Measurements from ENCODE around the gene COX5B. TPM values are rescaled to one million over a fixed set of nuclear protein-coding genes. Genes with fewer than 3 reads are reported as not detected.

The COX5B gene
- total and polyA plus RNA-seq, 4 donors = 248 to 369 (median 272) TPM

DNA sequence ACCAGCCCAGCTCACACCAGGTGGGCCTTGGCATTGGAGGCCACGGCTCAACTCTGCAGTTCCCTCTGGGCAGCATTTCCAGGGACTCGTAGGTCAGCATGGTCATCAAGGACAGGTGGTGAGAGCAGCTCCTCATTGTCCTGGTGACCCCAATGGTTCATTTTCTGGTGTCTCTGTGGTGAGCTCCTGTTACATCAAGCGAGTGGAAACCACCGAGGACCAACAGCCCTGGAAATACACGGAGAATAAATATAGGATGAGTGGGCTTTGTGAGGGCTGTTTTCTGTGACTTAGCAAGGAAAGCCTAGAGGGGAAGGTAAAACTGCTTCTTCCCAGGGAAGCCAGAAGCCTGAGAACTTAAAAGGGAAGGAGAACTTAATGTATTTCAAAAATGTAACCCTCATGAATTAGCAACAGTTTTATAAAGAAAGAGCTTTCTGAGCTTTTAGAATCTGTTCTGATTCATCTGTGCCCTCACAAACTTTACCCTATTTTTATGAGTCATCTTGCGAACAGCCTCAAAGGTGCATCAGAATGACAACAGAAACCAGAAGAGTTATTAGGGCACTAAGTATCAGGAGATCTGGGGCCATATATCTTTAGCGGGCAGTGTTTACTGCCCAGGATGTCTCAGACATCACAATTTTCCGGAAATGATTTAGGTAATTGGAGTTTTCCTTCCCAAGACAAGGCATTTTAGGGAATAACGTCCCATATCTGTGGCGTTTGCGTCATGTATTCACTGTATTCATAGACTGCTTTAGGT, 42.4 kb downstream of the COX5B start:
- Histone ChIP-seq H3K27me3 (ENCODE audit: control insufficient read depth, insufficient read depth, low read length) (no peaks in the 10 kb centered on the region), H3K36me3 (ENCODE audit: control insufficient read depth, insufficient read depth, low read length) (no peaks in the 10 kb centered on the region), H3K4me1 (ENCODE audit: control insufficient read depth, insufficient read depth, low read length) (no peaks in the 10 kb centered on the region), H3K4me3 (ENCODE audit: low read depth, low read length) (no peak overlapping the region), H3K27ac (ENCODE audit: low read depth, low read length) (no peak overlapping the region), H3K9me3 (ENCODE audit: control insufficient read depth, insufficient read depth, low read length) (no peaks in the 10 kb centered on the region)
- WGBS (ENCODE audit: insufficient coverage) = 91% methylated on average over 5 of the region's 11 CpGs
- no peak for DNase-seq (ENCODE audit: low read depth in 4 of 6, low spot score in 6 of 6)

GRCh38 chr2:97691166-97691565, 45.3 kb downstream of the COX5B start:
- Histone ChIP-seq H3K27ac (ENCODE audit: low read depth, low read length) (no peak overlapping the region), H3K4me3 (ENCODE audit: low read depth, low read length) (no peak overlapping the region), H3K36me3 (ENCODE audit: control insufficient read depth, insufficient read depth, low read length) (no peaks in the 10 kb centered on the region), H3K4me1 (ENCODE audit: control insufficient read depth, insufficient read depth, low read length) (no peaks in the 10 kb centered on the region), H3K9me3 (ENCODE audit: control insufficient read depth, insufficient read depth, low read length) (no peaks in the 10 kb centered on the region), H3K27me3 (ENCODE audit: control insufficient read depth, insufficient read depth, low read length) (no peaks in the 10 kb centered on the region)
- WGBS (ENCODE audit: insufficient coverage) = 27% methylated on average over 5 of the region's 6 CpGs
- no peak for DNase-seq (ENCODE audit: low read depth in 4 of 6, low spot score in 6 of 6)

DNA sequence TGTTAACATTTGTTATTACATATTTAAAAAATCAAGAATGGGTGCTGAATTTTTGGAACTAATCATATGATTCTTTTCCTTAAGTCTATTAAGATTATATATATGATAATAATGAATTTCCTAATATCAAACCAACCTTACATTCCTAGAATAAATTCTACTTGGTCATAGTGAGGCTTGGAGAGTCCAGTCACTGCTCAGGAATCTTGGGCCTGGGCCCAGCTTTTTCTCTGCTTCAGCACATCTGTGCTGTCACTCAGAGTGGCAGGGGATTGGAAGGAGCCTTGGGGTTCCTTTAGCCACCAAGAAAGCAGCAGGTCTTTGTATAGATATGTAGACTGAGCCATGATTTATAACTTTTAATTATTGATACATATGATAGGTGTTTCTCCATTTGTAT, 47.6 kb downstream of the COX5B start:
- no peaks in the 10 kb centered on the region for H3K4me1 ChIP-seq (ENCODE audit: control insufficient read depth, insufficient read depth, low read length)
- no peak overlapping the region for H3K4me3 ChIP-seq (ENCODE audit: low read depth, low read length)
- no peaks in the 10 kb centered on the region for H3K36me3 ChIP-seq (ENCODE audit: control insufficient read depth, insufficient read depth, low read length)
- H3K27me3 ChIP-seq (ENCODE audit: control insufficient read depth, insufficient read depth, low read length) = no peaks in the 10 kb centered on the region
- H3K27ac ChIP-seq (ENCODE audit: low read depth, low read length) = no peak overlapping the region
- H3K9me3 ChIP-seq (ENCODE audit: control insufficient read depth, insufficient read depth, low read length) = no peaks in the 10 kb centered on the region
- no peak for DNase-seq (ENCODE audit: low read depth in 4 of 6, low spot score in 6 of 6)

DNA sequence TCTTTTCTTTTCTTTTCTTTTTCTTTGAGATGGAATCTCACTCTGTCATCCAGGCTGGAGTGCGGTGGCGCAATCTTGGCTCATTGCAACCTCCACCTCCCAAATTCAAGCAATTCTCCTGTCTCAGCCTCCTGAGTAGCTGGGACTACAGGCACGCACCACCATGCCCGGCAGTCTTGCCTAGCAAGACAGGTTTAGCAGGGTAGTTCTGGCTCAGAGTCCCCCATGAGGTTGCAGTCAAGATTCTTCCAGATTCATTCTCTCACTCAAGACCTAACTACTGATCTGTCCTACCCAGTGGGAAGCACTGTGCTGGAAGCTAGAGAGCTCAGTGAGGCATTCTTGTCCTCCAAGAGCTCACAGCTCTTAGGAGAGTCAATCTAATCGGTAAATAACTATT, 49.9 kb downstream of the COX5B start:
- WGBS (ENCODE audit: insufficient coverage) = 94% methylated on average over 4 of the region's 5 CpGs
- H3K9me3 ChIP-seq (ENCODE audit: control insufficient read depth, insufficient read depth, low read length) = no peaks in the 10 kb centered on the region
- no peak for DNase-seq (ENCODE audit: low read depth in 4 of 6, low spot score in 6 of 6)
- H3K4me1 ChIP-seq (ENCODE audit: control insufficient read depth, insufficient read depth, low read length) = no peaks in the 10 kb centered on the region
- H3K27me3 ChIP-seq (ENCODE audit: control insufficient read depth, insufficient read depth, low read length) = no peaks in the 10 kb centered on the region
- H3K36me3 ChIP-seq (ENCODE audit: control insufficient read depth, insufficient read depth, low read length) = no peaks in the 10 kb centered on the region
- H3K27ac ChIP-seq (ENCODE audit: low read depth, low read length) = no peak overlapping the region
- H3K4me3 ChIP-seq (ENCODE audit: low read depth, low read length) = no peak overlapping the region

DNA sequence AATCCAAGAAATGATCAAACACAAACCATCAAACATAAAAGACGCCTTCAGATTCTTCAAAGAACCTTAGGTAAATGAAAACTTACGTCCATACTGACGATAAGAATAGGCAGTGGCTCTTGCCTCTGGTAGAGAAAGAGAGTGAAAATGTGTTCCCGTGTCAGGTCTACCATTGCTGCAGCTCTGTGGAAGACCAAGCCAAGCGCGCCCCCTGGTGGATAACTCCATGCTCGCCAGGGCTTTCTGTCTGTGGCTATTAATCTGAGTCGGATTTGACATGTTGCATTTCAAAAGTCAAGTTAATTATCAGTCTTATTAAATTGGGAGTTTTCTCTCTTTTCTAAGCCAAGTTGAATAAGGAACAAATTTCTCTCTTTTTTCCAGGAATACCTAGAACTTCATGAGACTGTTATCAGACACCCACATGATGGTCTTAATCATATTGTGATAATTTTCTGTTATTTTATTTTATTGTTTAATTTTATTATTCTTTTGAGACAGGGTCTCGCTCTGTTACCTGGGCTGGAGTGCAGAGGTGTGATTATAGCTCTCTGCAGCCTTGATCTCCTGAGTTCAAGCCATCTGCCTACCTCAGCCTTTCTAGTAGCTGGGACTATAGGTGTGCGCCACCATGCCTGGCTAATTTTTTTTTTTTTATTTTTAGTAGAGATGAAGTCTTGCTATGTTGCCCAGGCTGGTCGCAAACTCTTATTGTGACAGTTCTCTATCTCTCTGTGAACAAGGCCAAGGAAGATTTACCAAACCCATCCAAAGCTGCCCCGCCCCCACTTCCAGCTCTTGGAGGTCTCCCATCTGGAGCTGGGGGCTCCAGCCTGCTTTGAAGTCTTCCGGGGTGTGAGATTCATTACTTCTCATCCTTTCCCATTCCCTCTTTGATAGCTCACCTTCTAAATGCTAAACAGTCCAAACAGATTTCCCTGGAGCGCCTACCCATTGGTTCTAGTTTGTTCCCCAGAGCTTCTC, 51.7 kb downstream of the COX5B start:
- no peaks in the 10 kb centered on the region for H3K9me3 ChIP-seq (ENCODE audit: control insufficient read depth, insufficient read depth, low read length)
- no peak overlapping the region for H3K4me3 ChIP-seq (ENCODE audit: low read depth, low read length)
- peak; percentile 50 to 95 (median 70) for DNase-seq (ENCODE audit: low read depth in 4 of 6, low spot score in 6 of 6)
- no peaks in the 10 kb centered on the region for H3K4me1 ChIP-seq (ENCODE audit: control insufficient read depth, insufficient read depth, low read length)
- 30% methylated on average over 9 of the region's 14 CpGs for WGBS (ENCODE audit: insufficient coverage)
- no peak overlapping the region for H3K27ac ChIP-seq (ENCODE audit: low read depth, low read length)
- no peaks in the 10 kb centered on the region for H3K36me3 ChIP-seq (ENCODE audit: control insufficient read depth, insufficient read depth, low read length)
- no peaks in the 10 kb centered on the region for H3K27me3 ChIP-seq (ENCODE audit: control insufficient read depth, insufficient read depth, low read length)

Small RNAs within 50 kb of the gene (small RNA-seq; reads per million reads assigned to genes)
- 0.41 reads per million, percentile 46 among the genes with 10 or more reads in this experiment for gene RNU4-8P (ENCODE audit: low replicate concordance)

Other genes with a start within 250 kb of the COX5B start
- 100 to 1,000 TPM in 1 of 2 donors, 10 to 100 TPM in 1; 88.5 to 114 TPM for gene ANKRD36B, start 56.2 kb upstream of the COX5B start, total RNA-seq
- 10 to 100 TPM; 18.1 to 23.9 TPM for gene ANKRD36B, start 56.2 kb upstream of the COX5B start, polyA plus RNA-seq (ENCODE audit: insufficient read length in 2 of 2)
- 10 to 100 TPM; 44.0 to 55.1 TPM for gene ACTR1B, start 18.0 kb downstream of the COX5B start, total RNA-seq
- 10 to 100 TPM; 72.5 to 77.3 TPM for gene ACTR1B, start 18.0 kb downstream of the COX5B start, polyA plus RNA-seq (ENCODE audit: insufficient read length in 2 of 2)
- gene C2orf92, start 23.7 kb downstream of the COX5B start, total RNA-seq = 10 to 100 TPM in 1 of 2 donors, 1 to 10 TPM in 1; 9.2 to 13.7 TPM
- 10 to 100 TPM; 13.6 to 23.2 TPM for gene C2orf92, start 23.7 kb downstream of the COX5B start, polyA plus RNA-seq (ENCODE audit: insufficient read length in 2 of 2)
- gene ZAP70, start 67.5 kb downstream of the COX5B start, total RNA-seq = 1 to 10 TPM in 1 of 2 donors, under 1 TPM in 1; 0.40 to 1.9 TPM
- gene ZAP70, start 67.5 kb downstream of the COX5B start, polyA plus RNA-seq (ENCODE audit: insufficient read length in 2 of 2) = 1 to 10 TPM; 1.9 to 2.1 TPM

Data from spinal cord (tissue), 10 donors.